ENCODE measurements around the gene RNU1-3.
"Not testable (repeated sequence)": the region's sequence is repeated elsewhere in the genome, so short reads cannot be mapped to it uniquely, and the experiment has no call there.

The RNU1-3 gene

DNA sequence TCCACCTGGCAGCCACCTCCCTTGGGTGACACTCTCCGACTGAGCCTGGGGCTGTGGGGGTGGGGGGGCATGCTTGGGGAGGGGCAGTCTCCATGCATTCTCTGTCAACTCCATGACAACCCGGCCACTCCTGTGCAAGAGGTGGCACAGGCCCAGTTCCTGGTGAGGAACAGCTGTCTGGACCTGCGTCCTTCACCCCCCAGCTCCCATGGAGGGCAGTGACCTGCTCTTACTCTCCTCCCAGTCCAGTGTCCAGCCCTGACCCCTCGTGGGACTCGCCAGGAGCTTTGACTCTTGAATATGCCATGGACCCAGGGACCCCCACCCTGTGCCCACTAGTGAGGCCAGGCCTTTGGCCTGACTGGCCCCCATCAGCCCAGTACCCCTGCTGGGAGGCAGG lies 35.5 kb upstream of the RNU1-3 start:
- DNase-seq (ENCODE audit: low spot score in 2 of 2); H3K4me3 ChIP-seq; H3K9me3 ChIP-seq; H3K27me3 ChIP-seq (ENCODE audit: low read depth); in situ Hi-C loops (cut with MboI; ENCODE audit: low sequenced_read_pairs); H3K4me1 ChIP-seq; H3K36me3 ChIP-seq (replicated peaks): not testable (repeated sequence)

DNA sequence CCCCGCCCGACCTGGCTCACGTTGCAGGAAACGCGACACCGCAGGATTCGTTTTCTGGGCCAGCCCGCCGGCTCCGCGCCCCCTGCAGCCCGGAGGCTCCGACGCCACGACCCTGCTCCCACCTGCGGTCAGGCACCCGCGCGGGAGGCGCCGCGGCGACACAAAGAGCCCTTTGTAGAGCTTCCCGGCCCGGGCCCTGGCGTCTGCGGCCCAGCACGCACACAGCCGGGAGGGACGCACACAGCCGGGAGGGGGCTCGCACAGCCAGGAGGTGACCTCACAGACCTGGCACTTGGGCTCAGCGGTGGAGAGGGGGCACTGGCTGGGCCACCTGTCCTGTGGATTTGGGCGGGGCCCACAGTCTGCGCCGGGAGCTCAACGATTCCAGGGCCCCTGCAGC lies 34.4 kb upstream of the RNU1-3 start:
- H3K27me3 ChIP-seq (ENCODE audit: low read depth); H3K4me1 ChIP-seq; in situ Hi-C loops (cut with MboI; ENCODE audit: low sequenced_read_pairs); H3K36me3 ChIP-seq (replicated peaks); H3K9me3 ChIP-seq; DNase-seq (ENCODE audit: low spot score in 2 of 2); H3K4me3 ChIP-seq: not testable (repeated sequence)

DNA sequence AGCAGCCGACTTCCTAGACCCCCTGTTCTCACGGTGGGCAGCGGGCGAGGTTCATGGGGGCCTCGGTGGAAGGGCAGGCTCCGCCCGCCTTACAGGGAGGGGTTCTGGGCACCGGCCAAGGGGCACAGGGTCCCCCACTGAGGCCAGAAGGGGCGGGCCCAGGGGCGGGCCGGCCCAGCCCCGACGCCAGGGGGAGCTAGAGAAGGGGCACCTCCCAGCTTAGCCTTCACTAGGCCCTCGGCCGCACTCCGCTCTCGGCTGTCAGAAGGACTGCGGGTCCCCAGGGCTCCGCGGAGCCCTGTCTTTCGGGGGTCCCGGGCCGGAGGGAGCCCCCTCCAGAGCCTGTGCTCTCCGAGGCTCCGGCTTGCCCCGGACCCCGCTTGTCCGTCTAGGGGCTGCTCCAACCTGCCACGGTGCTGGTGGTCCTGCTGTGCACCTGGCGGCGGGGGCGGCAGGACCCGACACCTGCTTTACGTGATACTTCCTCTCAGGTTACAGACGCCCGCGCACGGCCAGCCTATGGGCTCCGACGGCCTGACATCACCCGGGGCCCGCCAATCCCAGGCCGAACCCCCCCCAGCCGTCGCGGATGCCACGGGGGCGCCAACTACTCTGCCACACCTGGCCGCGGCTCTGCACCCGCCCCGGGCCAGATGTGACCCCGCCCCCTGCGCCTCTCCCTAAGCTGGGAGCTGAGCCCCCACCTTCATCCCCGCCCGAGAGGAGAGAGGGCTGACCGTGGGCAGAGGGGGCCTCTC lies 33.6 kb upstream of the RNU1-3 start:
- H3K27me3 ChIP-seq (ENCODE audit: low read depth); H3K9me3 ChIP-seq; in situ Hi-C loops (cut with MboI; ENCODE audit: low sequenced_read_pairs); H3K4me1 ChIP-seq; H3K36me3 ChIP-seq (replicated peaks); H3K4me3 ChIP-seq; DNase-seq (ENCODE audit: low spot score in 2 of 2): not testable (repeated sequence)

DNA sequence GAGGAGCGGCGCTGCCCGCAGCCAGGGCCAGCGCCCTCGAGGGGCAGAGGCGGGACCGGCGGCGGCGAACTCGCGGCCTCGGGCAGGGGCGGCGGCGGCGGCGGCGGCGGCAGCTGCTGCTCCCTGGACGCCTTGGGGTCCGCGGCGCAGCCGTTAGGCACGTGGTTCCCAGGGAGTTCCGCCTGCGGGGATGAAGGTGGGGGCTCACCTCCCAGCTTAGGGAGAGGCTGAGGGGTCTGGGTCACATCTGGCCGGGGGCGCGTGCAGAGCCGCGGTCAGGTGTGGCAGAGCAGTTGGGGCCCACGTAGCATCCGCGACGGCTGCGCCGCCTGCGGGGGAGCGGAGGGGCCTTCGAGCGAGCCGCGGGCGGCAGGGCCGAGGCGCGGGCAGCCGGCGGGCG lies 32.7 kb upstream of the RNU1-3 start:
- H3K4me3 ChIP-seq; DNase-seq (ENCODE audit: low spot score in 2 of 2); H3K9me3 ChIP-seq; H3K4me1 ChIP-seq; H3K27me3 ChIP-seq (ENCODE audit: low read depth); H3K36me3 ChIP-seq (replicated peaks); in situ Hi-C loops (cut with MboI; ENCODE audit: low sequenced_read_pairs): not testable (repeated sequence)

DNA sequence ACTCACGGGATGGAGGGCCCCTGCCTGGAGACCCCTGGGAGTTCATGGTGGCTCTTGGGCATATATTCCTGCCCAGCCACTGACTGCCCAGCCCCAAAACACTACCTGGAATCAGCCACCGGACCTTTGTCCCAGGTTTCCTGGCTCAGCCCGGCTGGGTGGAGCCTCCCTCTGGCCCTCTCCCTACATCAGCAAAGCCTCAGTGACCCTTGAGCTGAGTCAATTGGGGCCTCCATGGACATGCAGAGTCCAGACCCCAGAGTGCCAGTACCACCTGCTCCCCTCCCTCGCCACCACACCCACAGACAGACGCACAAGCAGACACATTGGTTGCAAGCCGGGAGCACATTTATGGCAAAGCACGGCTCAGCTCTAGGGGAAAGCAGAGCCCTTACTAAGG lies 30.4 kb upstream of the RNU1-3 start:
- H3K4me3 ChIP-seq; in situ Hi-C loops (cut with MboI; ENCODE audit: low sequenced_read_pairs); DNase-seq (ENCODE audit: low spot score in 2 of 2); H3K4me1 ChIP-seq; H3K9me3 ChIP-seq; H3K36me3 ChIP-seq (replicated peaks); H3K27me3 ChIP-seq (ENCODE audit: low read depth): not testable (repeated sequence)

DNA sequence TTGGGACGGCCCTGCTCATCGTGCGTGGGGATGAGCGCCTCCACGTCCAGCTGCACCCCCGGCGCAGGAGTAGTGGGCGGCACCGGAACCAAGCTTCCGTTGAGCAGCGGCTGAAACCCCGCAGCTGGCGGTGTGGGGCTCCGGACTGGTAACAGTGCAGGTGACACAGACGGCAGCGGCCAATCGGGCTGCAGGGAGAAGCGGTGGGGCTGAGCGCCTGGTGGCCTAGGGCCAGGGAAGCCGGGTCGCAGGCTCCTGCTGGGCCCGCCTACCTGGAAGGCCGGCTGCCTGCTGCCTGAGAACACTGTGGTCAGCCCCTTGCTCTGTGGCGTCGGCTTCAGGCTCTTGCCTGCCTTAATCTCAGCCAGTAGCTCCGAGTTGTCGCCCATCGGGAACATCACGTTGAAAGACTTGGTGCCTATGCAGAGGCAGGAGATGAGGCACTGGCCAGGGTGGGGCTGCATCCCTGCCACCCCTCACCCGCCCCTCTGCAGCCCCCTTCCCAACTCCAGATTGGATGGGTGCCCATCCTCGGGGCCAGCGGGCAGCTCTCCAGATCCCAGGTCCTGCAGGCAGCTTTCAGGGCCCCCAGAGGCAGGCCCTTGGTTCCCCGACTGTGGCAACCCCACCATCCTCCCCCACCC lies 29.9 kb upstream of the RNU1-3 start:
- H3K4me1 ChIP-seq; H3K9me3 ChIP-seq; H3K36me3 ChIP-seq (replicated peaks); H3K27me3 ChIP-seq (ENCODE audit: low read depth); H3K4me3 ChIP-seq; DNase-seq (ENCODE audit: low spot score in 2 of 2); in situ Hi-C loops (cut with MboI; ENCODE audit: low sequenced_read_pairs): not testable (repeated sequence)

DNA sequence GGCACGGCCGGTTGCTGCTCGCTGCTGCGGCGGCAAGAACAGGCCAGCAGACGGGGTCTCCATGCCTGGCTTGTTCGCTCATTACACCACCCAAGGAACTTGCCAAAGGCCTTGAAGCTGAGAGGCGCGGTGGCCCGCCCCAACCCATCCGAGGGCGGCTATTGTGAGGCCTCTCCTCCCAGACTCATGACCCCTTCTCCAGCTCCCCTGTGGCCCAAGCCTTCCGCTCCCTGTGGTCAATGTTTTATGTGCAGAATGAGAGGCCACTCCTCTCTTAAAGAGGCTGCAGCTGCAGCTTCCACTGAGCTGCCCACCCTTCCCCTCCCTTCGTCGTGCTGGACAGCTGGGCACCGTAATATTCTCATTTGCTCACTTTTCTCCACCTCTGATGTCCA lies 27.6 kb upstream of the RNU1-3 start:
- H3K4me3 ChIP-seq; H3K36me3 ChIP-seq (replicated peaks); H3K27me3 ChIP-seq (ENCODE audit: low read depth); in situ Hi-C loops (cut with MboI; ENCODE audit: low sequenced_read_pairs); H3K4me1 ChIP-seq; H3K9me3 ChIP-seq; DNase-seq (ENCODE audit: low spot score in 2 of 2): not testable (repeated sequence)

DNA sequence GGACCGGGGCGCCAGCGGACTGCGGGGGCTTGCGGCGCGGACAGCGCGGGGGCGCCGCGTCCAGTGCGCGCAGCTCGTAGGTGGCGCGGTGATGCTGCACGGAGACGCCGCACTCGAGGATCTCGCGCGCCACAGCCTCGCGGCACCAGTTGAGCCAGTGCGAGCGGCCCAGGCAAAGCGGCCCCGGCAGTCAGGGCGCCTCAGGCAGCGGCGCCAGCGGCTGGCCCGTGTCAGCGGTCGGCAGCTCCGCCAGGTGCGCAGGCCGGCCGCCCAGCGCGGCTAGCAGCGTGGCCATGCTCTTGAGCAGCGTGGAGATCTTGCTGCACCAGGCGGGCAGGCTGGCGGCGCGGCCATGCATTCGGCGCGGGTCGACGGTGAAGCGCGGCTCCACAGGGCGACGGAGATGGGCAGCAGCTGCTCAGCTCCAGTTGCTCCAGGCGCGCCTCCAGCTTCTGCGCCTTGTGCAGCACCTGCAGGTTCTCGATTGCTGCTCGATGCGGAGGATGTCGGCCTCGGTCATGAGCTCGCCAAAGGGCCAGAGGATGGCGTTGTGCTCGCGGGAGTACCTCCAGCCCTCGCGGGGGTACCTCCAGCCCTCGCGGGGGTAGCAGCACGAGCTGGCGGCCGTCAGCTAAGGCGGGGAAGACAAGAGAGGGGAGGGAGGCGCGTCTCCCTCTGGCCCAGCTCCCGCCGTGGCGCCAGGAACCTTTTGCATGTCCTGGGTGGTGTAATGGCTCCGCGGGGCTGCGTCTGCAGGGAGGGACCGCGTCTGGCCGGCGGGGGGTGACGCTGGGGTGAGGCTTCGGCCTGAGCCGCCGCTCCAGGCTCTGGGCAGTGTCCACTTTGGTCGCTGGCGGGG lies 26.9 kb upstream of the RNU1-3 start:
- in situ Hi-C loops (cut with MboI; ENCODE audit: low sequenced_read_pairs); H3K4me3 ChIP-seq; H3K9me3 ChIP-seq; H3K4me1 ChIP-seq; DNase-seq (ENCODE audit: low spot score in 2 of 2); H3K36me3 ChIP-seq (replicated peaks); H3K27me3 ChIP-seq (ENCODE audit: low read depth): not testable (repeated sequence)

DNA sequence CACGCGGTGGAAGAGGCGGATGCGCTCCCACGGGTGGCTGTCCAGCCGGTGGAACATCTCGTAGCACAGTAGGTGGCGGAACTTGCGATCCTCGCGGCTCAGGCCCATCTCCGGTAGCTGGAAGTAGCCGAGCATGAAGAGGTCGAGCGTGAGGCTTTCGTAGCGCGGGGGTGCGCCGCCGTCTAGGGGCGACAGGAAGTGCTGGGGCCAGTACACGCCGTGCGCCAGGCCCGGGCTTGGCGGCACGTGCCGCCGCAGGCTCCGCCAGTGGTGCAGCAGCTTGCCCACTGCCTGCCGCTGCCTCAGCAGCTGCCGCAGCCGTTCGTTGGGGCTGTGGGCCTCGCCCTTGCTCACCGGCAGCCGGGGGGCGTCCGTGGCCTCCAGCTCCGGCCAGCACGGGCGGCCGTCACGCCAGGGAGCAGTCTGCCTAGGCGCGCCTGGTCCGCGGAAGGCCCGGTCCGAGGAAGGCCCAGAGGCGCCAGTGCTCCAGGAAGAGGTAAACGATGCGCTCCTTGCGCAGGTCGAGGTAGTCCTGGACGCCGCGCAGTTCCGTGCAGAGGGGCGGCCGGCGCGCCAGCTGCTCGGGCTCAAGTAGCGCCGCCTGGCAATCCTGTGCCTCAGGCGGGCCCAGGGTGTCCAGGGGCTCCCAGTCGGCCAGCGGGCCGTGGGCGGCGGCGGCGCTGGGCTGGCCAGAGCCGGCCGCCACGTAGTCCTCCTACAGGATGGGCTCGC lies 26.1 kb upstream of the RNU1-3 start:
- H3K4me3 ChIP-seq; H3K4me1 ChIP-seq; H3K27me3 ChIP-seq (ENCODE audit: low read depth); in situ Hi-C loops (cut with MboI; ENCODE audit: low sequenced_read_pairs); H3K9me3 ChIP-seq; H3K36me3 ChIP-seq (replicated peaks); DNase-seq (ENCODE audit: low spot score in 2 of 2): not testable (repeated sequence)

DNA sequence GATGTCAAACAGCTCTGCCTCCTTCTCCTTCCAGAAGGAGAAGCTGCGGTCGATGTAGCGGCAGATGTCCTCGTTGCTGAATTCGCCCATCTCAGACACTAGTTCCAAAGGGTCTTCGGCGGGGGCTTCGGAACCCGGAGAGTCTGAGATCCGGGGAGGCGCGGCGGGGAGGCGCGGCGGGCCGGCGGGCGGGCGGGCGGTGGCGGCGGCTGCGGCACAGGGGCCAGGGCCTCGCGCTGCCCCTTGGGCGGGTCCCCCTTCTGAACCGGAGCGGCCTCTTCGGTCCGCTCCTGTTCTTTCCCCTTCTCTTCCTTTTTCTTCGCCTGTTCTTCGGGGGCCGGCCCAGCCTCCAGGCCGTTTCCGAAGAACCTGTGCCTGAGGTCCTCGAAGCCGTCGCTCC lies 25.5 kb upstream of the RNU1-3 start:
- H3K9me3 ChIP-seq; in situ Hi-C loops (cut with MboI; ENCODE audit: low sequenced_read_pairs); H3K36me3 ChIP-seq (replicated peaks); DNase-seq (ENCODE audit: low spot score in 2 of 2); H3K27me3 ChIP-seq (ENCODE audit: low read depth); H3K4me1 ChIP-seq; H3K4me3 ChIP-seq: not testable (repeated sequence)

DNA sequence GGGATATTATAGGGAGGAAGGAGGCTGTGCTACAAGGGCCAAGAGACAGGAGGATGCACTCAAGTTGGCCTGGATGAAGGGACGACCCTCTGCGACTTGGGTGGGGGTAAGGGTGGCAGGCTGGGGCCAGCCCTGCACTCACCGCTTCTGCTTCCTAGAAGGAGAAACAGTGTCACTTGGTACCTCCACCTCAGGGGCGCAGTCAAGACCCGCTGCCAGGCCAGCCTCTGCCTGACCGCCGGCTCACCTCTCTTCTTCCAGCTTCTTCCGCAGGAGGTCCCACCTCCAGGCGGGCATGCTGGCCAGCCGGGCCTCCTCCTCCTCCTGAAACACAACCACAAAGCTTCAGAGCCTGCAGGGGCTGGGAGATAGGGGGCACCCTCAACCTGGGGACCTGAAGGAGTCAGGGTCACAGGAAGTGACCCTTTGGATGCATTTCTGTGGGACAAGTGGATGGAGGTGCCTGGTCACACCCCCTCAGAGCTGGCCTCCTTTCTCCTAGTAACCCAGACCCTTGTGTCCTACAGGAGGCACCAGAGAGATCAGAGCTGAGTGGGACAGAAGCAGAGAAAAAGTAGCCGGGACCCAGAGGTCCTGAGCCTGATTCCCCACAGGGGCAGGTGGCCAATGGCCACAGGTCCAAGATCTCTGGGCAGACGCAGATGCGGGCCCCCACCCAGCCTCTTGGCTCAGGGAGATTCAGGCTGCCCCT lies 24.4 kb upstream of the RNU1-3 start:
- H3K27me3 ChIP-seq (ENCODE audit: low read depth); in situ Hi-C loops (cut with MboI; ENCODE audit: low sequenced_read_pairs); H3K36me3 ChIP-seq (replicated peaks); H3K4me1 ChIP-seq; H3K9me3 ChIP-seq; H3K4me3 ChIP-seq; DNase-seq (ENCODE audit: low spot score in 2 of 2): not testable (repeated sequence)

DNA sequence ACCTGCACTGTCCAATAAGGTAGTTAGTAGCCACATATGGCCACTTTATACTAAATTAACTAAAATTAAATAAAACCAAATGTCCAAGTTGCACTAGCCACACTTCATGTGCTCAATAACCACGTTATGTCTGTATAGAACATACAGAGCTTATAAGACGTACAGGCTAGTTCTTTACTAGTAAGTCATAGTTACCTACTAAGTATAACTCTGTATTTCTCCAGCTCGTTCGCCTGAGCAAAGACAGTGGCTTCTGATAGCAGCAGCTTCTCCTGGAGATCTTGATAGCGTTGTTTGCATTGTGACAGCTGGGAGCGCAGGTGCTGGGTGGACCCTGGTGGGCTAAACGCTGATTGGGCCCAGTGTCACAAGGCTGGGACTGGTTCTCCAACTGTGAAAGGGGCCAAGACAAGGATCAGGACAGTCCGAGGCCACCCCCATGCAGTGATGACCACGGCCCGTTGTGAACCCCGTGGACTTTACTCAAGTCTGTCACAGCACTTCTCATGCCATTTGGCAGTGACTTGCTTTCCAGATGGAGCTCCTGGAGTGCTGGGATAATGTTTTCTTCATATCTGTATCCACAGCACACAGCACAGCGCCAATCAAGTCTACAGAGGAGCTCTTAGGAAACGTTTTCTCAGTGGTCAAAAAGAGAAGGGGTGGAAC lies 20.5 kb upstream of the RNU1-3 start:
- H3K9me3 ChIP-seq; in situ Hi-C loops (cut with MboI; ENCODE audit: low sequenced_read_pairs); H3K4me1 ChIP-seq; H3K36me3 ChIP-seq (replicated peaks); H3K4me3 ChIP-seq; DNase-seq (ENCODE audit: low spot score in 2 of 2); H3K27me3 ChIP-seq (ENCODE audit: low read depth): not testable (repeated sequence)
